HEK293T (cell line): ENCODE results near the gene KRT75.

Source experiments
- ARNT ChIP-seq: fragments of 450-650 bp; IDR thresholded peaks from 2 replicates; pipeline ENCODE4 v1.6.1; 2017; ENCODE audit warnings: mild to moderate bottlenecking
- BHLHE40 ChIP-seq: fragments of 450-650 bp; IDR thresholded peaks from 2 replicates; pipeline ENCODE4 v1.6.1; 2016; ENCODE audit warnings: mild to moderate bottlenecking, moderate library complexity, borderline replicate concordance
- CTBP1 ChIP-seq: fragments of 450-650 bp; IDR thresholded peaks from 2 replicates; pipeline ENCODE4 v1.6.1; 2016; ENCODE audit warnings: borderline replicate concordance
- ELF4 ChIP-seq: fragments of 450-650 bp; IDR thresholded peaks from 2 replicates; pipeline ENCODE4 v1.6.1; 2017; ENCODE audit warnings: antibody characterized with exemption
- FOXA1 ChIP-seq: fragments of 450-650 bp; IDR thresholded peaks from 2 replicates; pipeline ENCODE4 v1.6.1; 2016; ENCODE audit warnings: mild to moderate bottlenecking
- FOXM1 ChIP-seq: fragments of 450-650 bp; IDR thresholded peaks from 2 replicates; pipeline ENCODE4 v1.6.1; 2017; ENCODE audit warnings: mild to moderate bottlenecking, borderline replicate concordance
- HDGF ChIP-seq: fragments of 450-650 bp; IDR thresholded peaks from 2 replicates; pipeline ENCODE4 v1.6.1; 2017; ENCODE audit warnings: antibody characterized with exemption, borderline replicate concordance
- L3MBTL2 ChIP-seq: fragments of 450-650 bp; conservative IDR thresholded peaks from 2 replicates; pipeline ENCODE4 v1.6.1; 2016; ENCODE audit warnings: mild to moderate bottlenecking
- LEF1 ChIP-seq: fragments of 450-650 bp; IDR thresholded peaks from 2 replicates; pipeline ENCODE4 v1.6.1; 2017; ENCODE audit warnings: mild to moderate bottlenecking, borderline replicate concordance
- PKNOX1 ChIP-seq: fragments of 450-650 bp; IDR thresholded peaks from 2 replicates; pipeline ENCODE4 v1.6.1; 2016
- SP1 ChIP-seq: fragments of 450-650 bp; IDR thresholded peaks from 2 replicates; pipeline ENCODE4 v1.6.1; 2017
- SUZ12 ChIP-seq: fragments of 450-650 bp; IDR thresholded peaks from 2 replicates; pipeline ENCODE4 v1.6.1; 2016; ENCODE audit warnings: mild to moderate bottlenecking
- TARDBP ChIP-seq: fragments of 450-650 bp; IDR thresholded peaks from 2 replicates; pipeline ENCODE4 v1.6.1; 2016
- ZNF384 ChIP-seq: fragments of 450-650 bp; IDR thresholded peaks from 2 replicates; pipeline ENCODE4 v1.6.1; 2016

DNA sequence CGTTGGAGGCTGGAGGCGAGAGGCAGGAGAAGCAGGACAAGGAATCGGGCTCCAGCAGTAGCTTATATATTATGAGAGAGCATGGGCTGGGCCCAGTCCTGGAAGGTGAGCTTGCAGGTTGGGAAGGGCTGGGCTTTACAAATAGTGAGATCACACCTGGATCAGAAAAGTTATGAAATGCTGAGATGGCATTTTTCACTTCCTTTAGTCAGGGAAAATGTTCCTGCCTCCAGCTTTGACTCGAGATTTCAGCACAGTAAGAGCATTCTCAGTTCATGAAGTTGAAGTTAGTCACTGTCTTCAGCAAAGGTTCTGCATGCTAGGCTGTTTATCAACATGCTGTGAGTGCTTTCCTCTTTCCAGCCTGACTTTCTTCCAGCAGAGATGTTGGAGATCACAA, 39.6 kb upstream of the KRT75 start, which contains the start of gene KRT6C:
- TF ChIP-seq FOXM1 (no peak), SUZ12 (no peak), ELF4 (no peak), BHLHE40 (no peak), CTBP1 (no peak), SP1 (no peak), FOXA1 (no peak), TARDBP (no peak), PKNOX1 (no peak), ARNT (no peak), HDGF (no peak), L3MBTL2 (no peak), ZNF384 (no peak), LEF1 (no peak)
